Nephron (organoid): ENCODE results near the gene CISD1.
"Not testable (repeated sequence)": the region's sequence is repeated elsewhere in the genome, so short reads cannot be mapped to it uniquely, and the experiment has no call there.

Source experiments
- H3K27ac Mint-ChIP-seq, 3 experiments: 2 replicates each; pipeline ENCODE4 v1.8.0; 2020; ENCODE audit warnings: mixed read lengths in 3 of 3, mild to moderate bottlenecking in 2 of 3, moderate library complexity in 1 of 3
- H3K27me3 Mint-ChIP-seq: 2 replicates; pipeline ENCODE4 v1.8.0; 2021; ENCODE audit warnings: low read depth, mild to moderate bottlenecking, moderate library complexity, mixed read lengths
- H3K36me3 Mint-ChIP-seq: 2 replicates; pipeline ENCODE4 v1.8.0; 2020; ENCODE audit warnings: low read depth, mixed read lengths
- H3K4me1 Mint-ChIP-seq: 2 replicates; pipeline ENCODE4 v1.8.0; 2020; ENCODE audit warnings: mixed read lengths
- H3K4me3 Mint-ChIP-seq, 3 experiments: 2 replicates each; pipeline ENCODE4 v1.8.0; 2020; ENCODE audit warnings: mild to moderate bottlenecking in 3 of 3, mixed read lengths in 3 of 3, moderate library complexity in 2 of 3
- H3K9me3 Mint-ChIP-seq: 2 replicates; pipeline ENCODE4 v1.8.0; 2020; ENCODE audit warnings: mixed read lengths
- TF ChIP-seq, protein P1 (sequence below), 3 experiments: fragments of 200-600 bp; sonication (generic); IDR thresholded peaks; one replicate each; pipeline ENCODE4 v1.5.0; 2021; ENCODE audit warnings: antibody characterized with exemption in 3 of 3; ENCODE audit not compliant: unreplicated experiment in 3 of 3

The CISD1 gene

GRCh38 chr10:58253184-58253583, 15.8 kb upstream of the CISD1 start:
- no peak overlapping the region for H3K27ac Mint-ChIP-seq
- peaks cover 61% of the 10 kb centered on the region for H3K36me3 Mint-ChIP-seq
- H3K9me3 Mint-ChIP-seq: peaks cover 44% of the 10 kb centered on the region
- TF ChIP-seq, protein P1, sequence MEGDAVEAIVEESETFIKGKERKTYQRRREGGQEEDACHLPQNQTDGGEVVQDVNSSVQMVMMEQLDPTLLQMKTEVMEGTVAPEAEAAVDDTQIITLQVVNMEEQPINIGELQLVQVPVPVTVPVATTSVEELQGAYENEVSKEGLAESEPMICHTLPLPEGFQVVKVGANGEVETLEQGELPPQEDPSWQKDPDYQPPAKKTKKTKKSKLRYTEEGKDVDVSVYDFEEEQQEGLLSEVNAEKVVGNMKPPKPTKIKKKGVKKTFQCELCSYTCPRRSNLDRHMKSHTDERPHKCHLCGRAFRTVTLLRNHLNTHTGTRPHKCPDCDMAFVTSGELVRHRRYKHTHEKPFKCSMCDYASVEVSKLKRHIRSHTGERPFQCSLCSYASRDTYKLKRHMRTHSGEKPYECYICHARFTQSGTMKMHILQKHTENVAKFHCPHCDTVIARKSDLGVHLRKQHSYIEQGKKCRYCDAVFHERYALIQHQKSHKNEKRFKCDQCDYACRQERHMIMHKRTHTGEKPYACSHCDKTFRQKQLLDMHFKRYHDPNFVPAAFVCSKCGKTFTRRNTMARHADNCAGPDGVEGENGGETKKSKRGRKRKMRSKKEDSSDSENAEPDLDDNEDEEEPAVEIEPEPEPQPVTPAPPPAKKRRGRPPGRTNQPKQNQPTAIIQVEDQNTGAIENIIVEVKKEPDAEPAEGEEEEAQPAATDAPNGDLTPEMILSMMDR (IDR thresholded peaks at IDR 0.05; ENCODE audit: unreplicated experiment in 3 of 3): no peak
- H3K4me1 Mint-ChIP-seq: no peaks in the 10 kb centered on the region
- H3K4me3 Mint-ChIP-seq: no peak overlapping the region
- no peaks in the 10 kb centered on the region for H3K27me3 Mint-ChIP-seq

DNA sequence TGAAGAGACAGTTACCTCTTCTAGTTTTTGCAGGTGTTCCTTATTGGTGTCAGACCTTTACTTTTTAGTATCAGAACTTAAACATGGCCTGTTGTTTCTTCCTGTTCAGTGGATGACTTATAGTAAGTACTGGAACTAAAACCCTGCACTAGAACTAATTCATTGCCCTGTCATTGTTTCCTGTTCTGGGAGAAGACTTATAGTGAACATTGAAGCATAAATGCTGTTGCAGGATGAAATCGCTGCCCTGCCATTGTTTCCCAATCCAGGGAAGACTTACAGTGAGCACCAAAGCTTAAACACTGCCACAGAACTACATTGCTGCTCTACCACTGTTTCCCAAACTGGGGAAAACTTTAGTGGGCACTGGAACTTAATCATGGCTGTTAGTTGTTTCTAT, 14.3 kb upstream of the CISD1 start:
- Mint-ChIP-seq H3K27me3 (no peaks in the 10 kb centered on the region), H3K36me3 (peaks cover 68% of the 10 kb centered on the region), H3K27ac (no peak overlapping the region), H3K4me3 (no peak overlapping the region), H3K9me3 (peaks cover 42% of the 10 kb centered on the region), H3K4me1 (no peaks in the 10 kb centered on the region)
- TF ChIP-seq, protein P1 (IDR thresholded peaks at IDR 0.05; ENCODE audit: unreplicated experiment in 3 of 3): no peak

GRCh38 chr10:58256013-58256780, 12.8 kb upstream of the CISD1 start:
- H3K4me3 Mint-ChIP-seq, H3K4me1 Mint-ChIP-seq, H3K27me3 Mint-ChIP-seq, H3K27ac Mint-ChIP-seq: not testable (repeated sequence)
- Mint-ChIP-seq H3K9me3 (peaks cover 36% of the 10 kb centered on the region), H3K36me3 (peaks cover 73% of the 10 kb centered on the region)

GRCh38 chr10:58258977-58259692, 9.8 kb upstream of the CISD1 start:
- Mint-ChIP-seq H3K36me3 (peaks cover 55% of the 10 kb centered on the region), H3K9me3 (peaks cover 21% of the 10 kb centered on the region), H3K4me3 (no peak overlapping the region), H3K27ac (no peak overlapping the region), H3K27me3 (no peaks in the 10 kb centered on the region), H3K4me1 (no peaks in the 10 kb centered on the region)
- TF ChIP-seq, protein P1 (IDR thresholded peaks at IDR 0.05; ENCODE audit: unreplicated experiment in 3 of 3): no peak

DNA sequence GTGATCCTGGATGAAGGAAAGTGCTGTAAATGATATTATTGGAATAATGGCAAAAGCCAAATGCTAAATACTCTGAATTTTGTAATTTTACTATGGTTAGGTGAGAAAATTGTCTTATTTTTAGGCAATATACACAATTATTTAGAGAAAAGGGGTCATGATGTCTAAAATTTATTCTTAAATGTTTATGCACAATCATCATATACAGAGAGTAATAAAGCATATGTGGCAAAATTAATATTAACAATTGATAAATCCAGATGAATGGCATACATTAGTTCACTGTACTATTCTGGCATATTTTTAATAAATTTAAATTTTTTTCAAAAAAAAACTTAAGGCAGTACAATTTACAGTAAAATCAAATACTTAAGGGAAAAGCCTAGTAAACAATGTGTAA, 8.6 kb upstream of the CISD1 start:
- H3K36me3 Mint-ChIP-seq: peaks cover 44% of the 10 kb centered on the region
- H3K27ac Mint-ChIP-seq: no peak overlapping the region

GRCh38 chr10:58262766-58263165, 6.2 kb upstream of the CISD1 start:
- TF ChIP-seq, protein P1 (IDR thresholded peaks at IDR 0.05; ENCODE audit: unreplicated experiment in 3 of 3): no peak
- Mint-ChIP-seq H3K27ac (no peak overlapping the region), H3K4me1 (peaks cover 25% of the 10 kb centered on the region), H3K9me3 (peaks cover 2% of the 10 kb centered on the region), H3K4me3 (no peak overlapping the region), H3K36me3 (peaks cover 25% of the 10 kb centered on the region), H3K27me3 (peaks cover 4% of the 10 kb centered on the region)

More for the DNA sequence above, 8.6 kb upstream of the CISD1 start:
- Mint-ChIP-seq H3K4me1 (peaks cover 11% of the 10 kb centered on the region), H3K27me3 (no peaks in the 10 kb centered on the region), H3K9me3 (peaks cover 11% of the 10 kb centered on the region), H3K4me3 (no peak overlapping the region)
- TF ChIP-seq, protein P1 (IDR thresholded peaks at IDR 0.05; ENCODE audit: unreplicated experiment in 3 of 3): no peak
